A549 (cell line): ENCODE data around the gene TGFBR3L.

ENCODE experiments used
- BHLHE40 ChIP-seq: IDR thresholded peaks from 2 replicates; pipeline ENCODE4 v1.6.1; 2012; ENCODE audit warnings: low read depth, low read length, inconsistent platforms
- CTCF ChIP-seq: fragments of >200 bp; sonication (Bioruptor Twin); formaldehyde crosslinking; IDR thresholded peaks from 3 replicates; pipeline ENCODE4 v1.5.1; 2016
- FOSL2 ChIP-seq, 2 experiments: fragments of 450-650 bp in 1 of 2; fragments of >200 bp in 1 of 2; sonication (Bioruptor Twin) in 1 of 2; formaldehyde crosslinking; IDR thresholded peaks; 2 replicates each; pipeline versions ENCODE4 v1.5.0 to v1.6.1; 2016 to 2020; ENCODE audit warnings: mild to moderate bottlenecking in 1 of 2, moderate library complexity in 1 of 2
- JUN ChIP-seq, 2 experiments: fragments of >200 bp; sonication (Bioruptor Twin); formaldehyde crosslinking; IDR thresholded peaks; 2 replicates in 1 of 2; 3 replicates in 1 of 2; pipeline ENCODE4 v1.6.1; 2016 to 2017
- JUNB ChIP-seq: fragments of >200 bp; sonication (Bioruptor Twin); formaldehyde crosslinking; IDR thresholded peaks from 2 replicates; pipeline ENCODE4 v1.6.1; 2016
- MAX ChIP-seq: IDR thresholded peaks from 2 replicates; pipeline ENCODE4 v1.6.1; 2012
- POLR2A ChIP-seq: IDR thresholded peaks from 2 replicates; pipeline ENCODE4 v1.6.1; 2012; ENCODE audit warnings: mild to moderate bottlenecking, low read length
- POLR2AphosphoS2 ChIP-seq: conservative IDR thresholded peaks from 2 replicates; pipeline ENCODE4 v1.6.1; 2012; ENCODE audit warnings: low read length, improper control_type of control experiment, inconsistent platforms
- REST ChIP-seq: fragments of 200-600 bp; sonication (generic); IDR thresholded peaks from 2 replicates; pipeline ENCODE4 v1.6.1; 2016; ENCODE audit warnings: antibody characterized with exemption, mild to moderate bottlenecking, moderate library complexity
- RFX5 ChIP-seq: fragments of 450-650 bp; IDR thresholded peaks from 2 replicates; pipeline ENCODE4 v1.7.1; 2014; ENCODE audit warnings: antibody characterized with exemption, mild to moderate bottlenecking, moderate library complexity
- SREBF2 ChIP-seq: fragments of 450-650 bp; IDR thresholded peaks from 2 replicates; pipeline ENCODE4 v1.6.1; 2014; ENCODE audit warnings: mild to moderate bottlenecking, moderate library complexity
- TP53 ChIP-seq: fragments of 250-450 bp; sonication (Bioruptor Pico); IDR thresholded peaks from 2 replicates; pipeline ENCODE4 v1.5.0; 2021; ENCODE audit warnings: mild to moderate bottlenecking, moderate library complexity
- ZNF302 ChIP-seq: fragments of 250-450 bp; sonication (Bioruptor Pico); IDR thresholded peaks from 2 replicates; pipeline ENCODE4 v1.9.0; 2021; ENCODE audit warnings: inconsistent platforms, mild to moderate bottlenecking, moderate library complexity
- TF ChIP-seq, protein P1 (sequence below): fragments of >200 bp; sonication (Bioruptor Twin); formaldehyde crosslinking; IDR thresholded peaks from 2 replicates; pipeline ENCODE4 v1.6.1; 2016

- no peak for TF ChIP-seq REST
- TF ChIP-seq MAX, result no peak
- no peak for TF ChIP-seq JUNB
- no peak for TF ChIP-seq BHLHE40
- no peak for TF ChIP-seq SREBF2
- TF ChIP-seq CTCF, result no peak
- no peak for TF ChIP-seq FOSL2 (IDR thresholded peaks at IDR 0.05)
- TF ChIP-seq FOSL2 (CRISPR knock-in tag; IDR thresholded peaks at IDR 0.05), result no peak
- TF ChIP-seq ZNF302 (CRISPR knock-in tag), result no peak
- TF ChIP-seq RFX5, result no peak
- TF ChIP-seq POLR2AphosphoS2, result no peak
- TF ChIP-seq POLR2A, result no peak
- TF ChIP-seq JUN (IDR thresholded peaks at IDR 0.05), result no peak
- TF ChIP-seq TP53 (CRISPR knock-in tag), result no peak
- TF ChIP-seq, protein P1, sequence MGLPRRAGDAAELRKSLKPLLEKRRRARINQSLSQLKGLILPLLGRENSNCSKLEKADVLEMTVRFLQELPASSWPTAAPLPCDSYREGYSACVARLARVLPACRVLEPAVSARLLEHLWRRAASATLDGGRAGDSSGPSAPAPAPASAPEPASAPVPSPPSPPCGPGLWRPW, result no peak
These were observed 8.2 kb downstream of the TGFBR3L start for GRCh38 chr19:7922836-7923195.
